GM18858 (cell line): Measurements from ENCODE around the gene PNMA6E.
"Not testable (repeated sequence)": the region's sequence is repeated elsewhere in the genome, so short reads cannot be mapped to it uniquely, and the experiment has no call there.

Experiments used
- ATAC-seq: cut with Tn5 transposase; IDR thresholded peaks from one replicate; pipeline ENCODE4 v1.9.1; 2021; ENCODE audit not compliant: unreplicated experiment

The PNMA6E gene

DNA sequence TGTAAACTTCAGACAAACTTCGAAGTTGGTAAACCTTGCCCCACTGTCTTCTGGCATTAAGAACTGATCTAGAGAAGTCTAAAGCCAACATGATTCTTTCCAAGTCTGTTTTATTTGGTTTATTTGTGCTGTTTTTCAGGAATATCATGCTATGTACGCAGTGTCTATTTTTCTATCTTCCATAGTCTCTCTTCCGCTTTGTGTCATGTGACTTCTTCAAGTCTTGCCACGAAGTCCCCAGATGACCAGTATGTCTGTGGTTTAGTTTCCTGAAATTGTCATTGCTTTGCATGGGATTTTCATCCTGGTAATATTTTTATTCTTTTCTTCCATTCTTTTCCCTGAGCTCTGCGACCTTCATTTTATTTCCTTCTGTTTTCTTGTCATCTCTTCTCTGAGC, 15.1 kb downstream of the PNMA6E start:
- ATAC-seq: no peak

GRCh38 chrX:153384973-153385372, 16.2 kb downstream of the PNMA6E start:
- not testable (repeated sequence) for ATAC-seq

GRCh38 chrX:153384390-153384789, 16.8 kb downstream of the PNMA6E start:
- no peak for ATAC-seq

DNA sequence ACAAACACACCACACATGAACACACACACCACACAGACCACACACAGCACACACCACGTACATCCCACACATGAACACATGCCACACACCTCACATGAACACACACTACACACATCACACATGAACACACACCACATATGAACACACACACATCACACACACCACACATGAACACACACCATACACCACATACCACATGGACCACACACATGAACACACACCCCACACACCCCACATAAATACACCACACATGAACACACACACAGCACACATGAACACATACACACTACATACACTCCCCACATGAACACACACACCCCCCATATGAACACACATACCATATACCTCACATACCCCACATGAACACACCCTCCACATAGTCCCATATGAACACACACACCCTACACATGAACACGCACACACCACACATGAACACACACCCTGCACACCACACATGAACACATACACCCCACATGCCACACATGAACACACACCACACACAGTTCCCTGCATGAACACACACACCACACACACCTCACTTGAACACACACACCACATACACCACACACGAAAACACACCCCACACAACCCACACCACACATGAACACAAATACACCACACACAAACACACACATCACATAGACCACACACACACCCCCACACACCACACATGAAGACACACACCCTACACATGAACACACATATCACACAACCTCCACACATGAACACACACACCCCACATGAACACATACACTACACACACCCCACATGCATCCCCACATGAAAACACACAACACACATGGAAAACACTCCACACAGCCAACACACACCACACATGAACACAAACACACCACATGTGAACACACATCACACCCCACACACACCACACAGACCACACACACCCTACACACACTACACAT, 18.3 kb downstream of the PNMA6E start:
- ATAC-seq: no peak

GRCh38 chrX:153381684-153382532, 19.2 kb downstream of the PNMA6E start:
- ATAC-seq: no peak

DNA sequence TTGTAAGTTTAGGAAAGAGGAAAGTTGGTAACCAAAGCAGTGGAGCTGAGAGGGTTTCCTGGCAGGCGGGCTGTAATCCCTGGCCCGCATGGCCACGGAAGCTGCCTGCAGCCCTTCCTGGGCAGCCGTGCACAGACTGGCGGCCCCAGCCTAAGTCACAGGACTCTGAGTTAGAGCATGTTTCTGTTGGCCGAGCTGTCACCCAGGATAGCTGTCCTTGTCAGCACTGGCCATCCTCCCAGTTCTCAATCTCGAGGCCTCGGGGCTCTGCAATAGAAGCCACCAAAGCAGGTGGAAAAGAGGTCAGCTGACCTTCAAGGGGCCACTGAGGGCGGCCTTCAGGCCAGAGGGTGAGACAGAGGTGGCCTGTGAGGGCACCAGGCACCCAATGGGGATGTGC, 20.5 kb downstream of the PNMA6E start:
- no peak for ATAC-seq

DNA sequence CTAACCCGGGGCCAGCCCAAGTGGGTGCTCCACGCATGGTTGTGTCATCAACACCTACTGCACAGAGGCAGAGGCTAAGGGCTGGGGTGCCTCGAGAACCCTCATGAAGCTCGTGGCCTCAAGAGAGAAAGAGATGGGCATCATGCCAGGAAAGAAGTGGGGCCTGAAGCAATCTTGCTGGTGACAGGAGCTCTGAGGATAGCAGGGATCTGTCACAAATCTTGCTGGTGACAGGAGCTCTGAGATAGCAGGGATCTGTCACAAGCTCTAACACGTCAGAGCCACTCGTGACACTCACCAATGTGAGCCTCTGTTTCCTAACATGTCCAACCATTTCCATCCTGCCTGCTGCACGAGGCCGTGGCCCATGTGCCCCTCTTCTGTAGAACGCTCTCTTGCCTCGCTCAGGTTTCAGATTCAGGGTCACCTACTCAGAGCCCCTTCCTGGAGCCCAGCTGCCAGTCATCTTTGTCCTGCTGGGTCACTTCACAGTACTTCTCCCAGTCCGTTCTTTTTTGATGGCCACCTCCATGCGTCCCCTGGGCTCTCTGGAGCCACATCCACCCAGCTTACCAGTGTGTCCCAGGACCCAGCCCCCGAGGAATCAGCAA, 21.1 kb downstream of the PNMA6E start:
- ATAC-seq: no peak

GRCh38 chrX:153379508-153379907, 21.6 kb downstream of the PNMA6E start:
- no peak for ATAC-seq

- ATAC-seq: no peak
These were observed 22.5 kb downstream of the PNMA6E start for GRCh38 chrX:153378607-153379006.

DNA sequence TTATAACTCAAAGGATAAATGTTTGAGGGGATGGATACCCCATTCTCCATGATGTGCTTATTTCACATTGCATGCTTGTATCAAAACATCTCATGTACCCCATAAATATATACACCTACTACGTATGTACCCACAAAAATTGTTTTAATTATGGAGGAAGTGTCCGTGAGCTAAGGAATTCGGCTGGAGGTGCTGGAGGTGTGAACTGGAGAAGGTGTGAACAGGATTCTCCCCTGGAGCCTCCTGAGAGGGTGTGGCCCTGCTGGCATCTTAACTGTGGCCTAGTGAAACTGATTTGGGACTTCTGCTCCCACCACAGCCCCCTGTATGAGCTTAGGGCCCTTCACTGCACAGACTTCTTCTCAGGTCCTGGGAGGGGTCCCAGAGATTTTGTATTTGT, 23.4 kb downstream of the PNMA6E start:
- no peak for ATAC-seq

- no peak for ATAC-seq
These were observed 25.6 kb downstream of the PNMA6E start for GRCh38 chrX:153375571-153375970.

- ATAC-seq: no peak
These were observed 26.7 kb downstream of the PNMA6E start for GRCh38 chrX:153374426-153374825.

- no peak for ATAC-seq
These were observed 28.2 kb downstream of the PNMA6E start for GRCh38 chrX:153372949-153373348.

GRCh38 chrX:153371256-153371655, 29.9 kb downstream of the PNMA6E start:
- ATAC-seq: no peak

DNA sequence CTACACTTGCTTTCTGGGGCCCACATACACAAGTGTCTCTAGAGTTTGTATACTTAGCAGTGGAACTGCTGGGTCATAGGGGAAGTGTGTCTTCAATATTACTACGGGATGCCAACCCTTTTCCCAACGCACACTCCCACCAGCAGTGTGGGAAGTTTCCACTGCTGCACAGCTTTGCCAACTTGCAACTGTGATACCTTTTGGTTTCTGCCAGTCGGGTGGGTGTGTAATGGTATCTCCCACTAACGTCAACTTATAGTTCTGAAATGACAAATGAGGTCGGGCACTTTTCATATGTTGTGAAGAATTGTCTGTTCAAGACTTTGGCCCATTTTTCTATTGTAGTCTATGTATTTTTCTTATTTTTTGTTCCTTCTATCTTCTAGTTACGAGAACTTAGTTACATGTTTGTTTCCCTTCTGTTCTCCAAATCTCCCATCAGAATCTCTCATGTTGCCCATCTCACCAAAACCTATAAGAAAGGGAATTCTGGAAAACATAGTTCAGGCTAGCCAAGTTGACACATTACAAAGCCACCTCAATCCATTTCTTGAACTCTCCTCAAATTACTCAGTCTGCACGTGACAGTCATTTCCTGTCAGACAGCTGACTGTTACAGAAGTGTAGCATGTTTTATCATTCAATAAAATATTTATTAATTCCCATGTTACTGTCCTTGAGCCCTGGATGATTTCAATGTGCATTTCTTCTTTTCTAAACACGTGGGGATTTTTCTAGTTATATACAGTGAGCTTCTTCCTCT, 30.7 kb downstream of the PNMA6E start:
- ATAC-seq: no peak

GRCh38 chrX:153366878-153367538, 34.1 kb downstream of the PNMA6E start:
- no peak for ATAC-seq

DNA sequence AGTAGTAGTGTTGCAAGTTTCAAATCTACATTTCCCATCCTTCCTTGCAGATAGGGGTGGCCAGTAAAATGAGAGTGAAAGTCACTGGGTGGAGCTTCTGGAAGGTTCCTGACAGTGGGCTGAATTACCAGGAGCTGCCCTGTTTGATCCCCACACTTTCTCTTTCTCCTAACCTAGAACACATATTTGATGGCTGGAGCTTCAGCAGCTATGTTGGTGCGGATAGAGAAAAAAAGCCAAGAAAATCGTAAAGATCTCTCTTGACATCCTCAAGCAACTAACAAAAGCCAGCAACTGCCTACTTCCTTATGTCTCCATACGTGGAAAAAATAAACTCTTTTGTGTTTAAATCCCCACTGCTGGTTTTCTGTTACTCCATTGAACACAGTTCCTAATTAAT, 35.0 kb downstream of the PNMA6E start:
- ATAC-seq: no peak

- ATAC-seq: peak; percentile 74
These were observed 35.5 kb downstream of the PNMA6E start for GRCh38 chrX:153365670-153366069.

GRCh38 chrX:153361781-153362397, 39.3 kb downstream of the PNMA6E start:
- no peak for ATAC-seq

- no peak for ATAC-seq
These were observed 43.3 kb downstream of the PNMA6E start for GRCh38 chrX:153357877-153358276.
